ENCODE measurements around the gene CDKN2C.

- TF ChIP-seq CTCF (IDR thresholded peaks at IDR 0.05) = no peak
- no peak for TF ChIP-seq EP300 (IDR thresholded peaks at IDR 0.05)
These were observed 22.7 kb downstream of the CDKN2C start for GRCh38 chr1:50992532-50993318.

All from suprapubic skin (tissue), 3 donors.